ENCODE measurements around the gene RASSF3.

GRCh38 chr12:64568298-64568697 is 42.0 kb upstream of the RASSF3 start:
- TF ChIP-seq, protein P1, sequence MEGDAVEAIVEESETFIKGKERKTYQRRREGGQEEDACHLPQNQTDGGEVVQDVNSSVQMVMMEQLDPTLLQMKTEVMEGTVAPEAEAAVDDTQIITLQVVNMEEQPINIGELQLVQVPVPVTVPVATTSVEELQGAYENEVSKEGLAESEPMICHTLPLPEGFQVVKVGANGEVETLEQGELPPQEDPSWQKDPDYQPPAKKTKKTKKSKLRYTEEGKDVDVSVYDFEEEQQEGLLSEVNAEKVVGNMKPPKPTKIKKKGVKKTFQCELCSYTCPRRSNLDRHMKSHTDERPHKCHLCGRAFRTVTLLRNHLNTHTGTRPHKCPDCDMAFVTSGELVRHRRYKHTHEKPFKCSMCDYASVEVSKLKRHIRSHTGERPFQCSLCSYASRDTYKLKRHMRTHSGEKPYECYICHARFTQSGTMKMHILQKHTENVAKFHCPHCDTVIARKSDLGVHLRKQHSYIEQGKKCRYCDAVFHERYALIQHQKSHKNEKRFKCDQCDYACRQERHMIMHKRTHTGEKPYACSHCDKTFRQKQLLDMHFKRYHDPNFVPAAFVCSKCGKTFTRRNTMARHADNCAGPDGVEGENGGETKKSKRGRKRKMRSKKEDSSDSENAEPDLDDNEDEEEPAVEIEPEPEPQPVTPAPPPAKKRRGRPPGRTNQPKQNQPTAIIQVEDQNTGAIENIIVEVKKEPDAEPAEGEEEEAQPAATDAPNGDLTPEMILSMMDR (IDR thresholded peaks at IDR 0.05): no peak
- TF ChIP-seq EP300 (IDR thresholded peaks at IDR 0.05) (no peak), POLR2A (IDR thresholded peaks at IDR 0.05) (no peak)
